Gastrocnemius medialis (tissue), 4 donors: Measurements from ENCODE around the gene CYB5R3. TPM values are rescaled to one million over a fixed set of nuclear protein-coding genes. Genes with fewer than 3 reads are reported as not detected.
A peak's percentile ranks its signal among the peaks of the same experiment; 100 is the strongest.

Source experiments
- ATAC-seq, 2 donors: fragments of 150-250 bp; one replicate each; pipeline ENCODE4 v1.9.1; 2016
- DNase-seq, 2 donors: peaks; one replicate each; pipeline ENCODE4 v3.0.0-alpha.2; 2019
- H3K27ac ChIP-seq, 4 donors: fragments of 200-600 bp; sonication (generic); 1 replicate in 1 of 4; 2 replicates in 3 of 4; pipeline ENCODE4 v1.5.1; 2016 to 2018; ENCODE audit warnings: mild to moderate bottlenecking in 2 of 4, moderate library complexity in 1 of 4
- H3K27me3 ChIP-seq, 3 donors: fragments of 200-600 bp; sonication (generic) in 2 of 3; 1 replicate in 1 of 3; 2 replicates in 2 of 3; pipeline versions ENCODE4 v1.5.1 to v1.6.0; 2016 to 2019; ENCODE audit warnings: mild to moderate bottlenecking in 1 of 3, moderate library complexity in 1 of 3
- H3K36me3 ChIP-seq, 2 donors: fragments of 200-600 bp; sonication (generic) in 1 of 2; one replicate each; pipeline ENCODE4 v1.5.1; 2017 to 2018
- H3K4me1 ChIP-seq, 2 donors: fragments of 200-600 bp; sonication (generic) in 1 of 2; one replicate each; pipeline ENCODE4 v1.5.1; 2016 to 2017; ENCODE audit warnings: mild to moderate bottlenecking in 2 of 2
- H3K4me3 ChIP-seq, 4 donors: fragments of 200-600 bp; sonication (generic) in 3 of 4; 1 replicate in 1 of 4; 2 replicates in 3 of 4; pipeline ENCODE4 v1.5.1; 2016 to 2019; ENCODE audit warnings: mild to moderate bottlenecking in 2 of 4
- H3K9me3 ChIP-seq, 3 donors: fragments of 200-600 bp; sonication (generic) in 2 of 3; 1 replicate in 1 of 3; 2 replicates in 2 of 3; pipeline ENCODE4 v1.5.1; 2016 to 2019
- POLR2A ChIP-seq, 2 donors: fragments of 450-650 bp; IDR thresholded peaks; one replicate each; pipeline ENCODE4 v1.6.1; 2017; ENCODE audit warnings: antibody characterized with exemption in 2 of 2, mild to moderate bottlenecking in 2 of 2, moderate library complexity in 2 of 2
- in situ Hi-C, 4 donors: fragments of 200-750 bp; cut with MboI; loops; one replicate each; pipeline versions ENCODE4 v1.15.0 to v1.8.0; 2017; ENCODE audit warnings: low sequenced_read_pairs in 4 of 4
- intact Hi-C: fragments of 100-400 bp; cut with DNase I; formaldehyde crosslinking; loops from one replicate; pipeline ENCODE4 v1.15.1; 2023; ENCODE audit warnings: low total_unique reads
- total RNA-seq, 4 donors: library from RNA; depleted of rRNA; stranded (reverse); fragments of >200 nt; gene quantifications; one replicate each; pipeline versions ENCODE4 v1.1.0 to v1.2.3, GENCODE V29; 2016
- TF ChIP-seq, protein P1 (sequence below), 5 experiments: fragments of 450-650 bp in 3 of 5; fragments of 200-600 bp in 2 of 5; sonication (generic) in 2 of 5; IDR thresholded peaks in 4 of 5; conservative IDR thresholded peaks in 1 of 5; 1 replicate in 4 of 5; 2 replicates in 1 of 5; pipeline ENCODE4 v1.5.1; 2016 to 2019; ENCODE audit warnings: antibody characterized with exemption in 5 of 5, mild to moderate bottlenecking in 3 of 5, moderate library complexity in 3 of 5

Gene CYB5R3
- total RNA-seq, 4 donors from 2014 or later, result 44.3 to 163 (median 105) TPM

- Histone ChIP-seq H3K4me3 (no peak overlapping the region), H3K27ac (no peak overlapping the region), H3K36me3 (peaks cover 0 to 36% of the 10 kb centered on the region in 2 donors), H3K27me3 (no peaks in the 10 kb centered on the region), H3K4me1 (peaks cover 19 to 25% of the 10 kb centered on the region in 2 donors), H3K9me3 (no peaks in the 10 kb centered on the region)
- DNase-seq, result no peak
- in situ Hi-C loops (no loop called here), intact Hi-C loops (no loop called here)
- no peak for ATAC-seq
- no peak for TF ChIP-seq POLR2A (IDR thresholded peaks at IDR 0.05)
- TF ChIP-seq, protein P1, sequence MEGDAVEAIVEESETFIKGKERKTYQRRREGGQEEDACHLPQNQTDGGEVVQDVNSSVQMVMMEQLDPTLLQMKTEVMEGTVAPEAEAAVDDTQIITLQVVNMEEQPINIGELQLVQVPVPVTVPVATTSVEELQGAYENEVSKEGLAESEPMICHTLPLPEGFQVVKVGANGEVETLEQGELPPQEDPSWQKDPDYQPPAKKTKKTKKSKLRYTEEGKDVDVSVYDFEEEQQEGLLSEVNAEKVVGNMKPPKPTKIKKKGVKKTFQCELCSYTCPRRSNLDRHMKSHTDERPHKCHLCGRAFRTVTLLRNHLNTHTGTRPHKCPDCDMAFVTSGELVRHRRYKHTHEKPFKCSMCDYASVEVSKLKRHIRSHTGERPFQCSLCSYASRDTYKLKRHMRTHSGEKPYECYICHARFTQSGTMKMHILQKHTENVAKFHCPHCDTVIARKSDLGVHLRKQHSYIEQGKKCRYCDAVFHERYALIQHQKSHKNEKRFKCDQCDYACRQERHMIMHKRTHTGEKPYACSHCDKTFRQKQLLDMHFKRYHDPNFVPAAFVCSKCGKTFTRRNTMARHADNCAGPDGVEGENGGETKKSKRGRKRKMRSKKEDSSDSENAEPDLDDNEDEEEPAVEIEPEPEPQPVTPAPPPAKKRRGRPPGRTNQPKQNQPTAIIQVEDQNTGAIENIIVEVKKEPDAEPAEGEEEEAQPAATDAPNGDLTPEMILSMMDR (IDR thresholded peaks at IDR 0.05 in 4 of 5, conservative IDR thresholded peaks at IDR 0.05 in 1 of 5), result no peak
These were observed 44.8 kb downstream of the CYB5R3 start for GRCh38 chr22:42604403-42604802.

DNA sequence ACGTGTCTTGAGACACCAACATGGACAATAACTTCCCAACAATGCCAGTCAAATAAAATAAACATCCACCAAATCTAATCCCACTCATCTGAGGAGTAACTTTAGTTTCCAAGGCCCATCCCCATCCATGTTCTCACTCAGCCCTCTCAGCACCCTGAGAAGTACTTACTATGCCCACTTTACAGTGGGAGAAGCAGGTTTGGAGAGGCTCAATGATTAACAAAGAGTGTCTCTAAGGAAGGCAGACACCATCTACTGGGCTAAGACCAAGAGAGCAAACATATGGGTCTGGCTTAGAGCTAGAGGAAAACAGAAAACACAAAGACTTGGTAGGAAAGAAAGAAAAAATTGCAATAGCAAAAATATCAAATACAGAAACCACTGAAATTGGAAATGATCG is 45.8 kb downstream of the CYB5R3 start:
- Histone ChIP-seq H3K27ac (peak overlapping the region in 1 of 4 donors; percentile 64), H3K4me1 (peaks cover 10 to 15% of the 10 kb centered on the region in 2 donors), H3K9me3 (no peaks in the 10 kb centered on the region), H3K36me3 (peaks cover 3 to 46% of the 10 kb centered on the region in 2 donors), H3K27me3 (no peaks in the 10 kb centered on the region), H3K4me3 (no peak overlapping the region)
- intact Hi-C loops, result no loop called here
- ATAC-seq (no peak), DNase-seq (no peak)
- TF ChIP-seq POLR2A (IDR thresholded peaks at IDR 0.05), result no peak
- TF ChIP-seq, protein P1 (IDR thresholded peaks at IDR 0.05 in 4 of 5, conservative IDR thresholded peaks at IDR 0.05 in 1 of 5), result no peak
- in situ Hi-C loops, result no loop called here

GRCh38 chr22:42602470-42602869 is 46.7 kb downstream of the CYB5R3 start:
- DNase-seq (no peak), ATAC-seq (no peak)
- no peaks in the 10 kb centered on the region for H3K27me3 ChIP-seq
- H3K4me1 ChIP-seq, result peaks cover 8 to 13% of the 10 kb centered on the region in 2 donors
- in situ Hi-C loops, result no loop called here
- H3K36me3 ChIP-seq, result peaks cover 3 to 53% of the 10 kb centered on the region in 2 donors
- no peak overlapping the region for H3K4me3 ChIP-seq
- peak overlapping the region; percentile 28 to 64 (median 44) for H3K27ac ChIP-seq
- intact Hi-C loops, result no loop called here
- H3K9me3 ChIP-seq, result no peaks in the 10 kb centered on the region
- TF ChIP-seq, protein P1 (IDR thresholded peaks at IDR 0.05 in 4 of 5, conservative IDR thresholded peaks at IDR 0.05 in 1 of 5), result no peak
- TF ChIP-seq POLR2A (IDR thresholded peaks at IDR 0.05), result no peak

GRCh38 chr22:42601879-42602465 is 47.2 kb downstream of the CYB5R3 start:
- Histone ChIP-seq H3K36me3 (peaks cover 3 to 58% of the 10 kb centered on the region in 2 donors), H3K9me3 (no peaks in the 10 kb centered on the region), H3K27ac (peak overlapping the region; percentile 28 to 64 (median 44)), H3K4me3 (no peak overlapping the region), H3K4me1 (peaks cover 8 to 13% of the 10 kb centered on the region in 2 donors), H3K27me3 (no peaks in the 10 kb centered on the region)
- ATAC-seq, result peak in 1 of 2 donors; percentile 24
- TF ChIP-seq, protein P1 (IDR thresholded peaks at IDR 0.05 in 4 of 5, conservative IDR thresholded peaks at IDR 0.05 in 1 of 5), result no peak
- TF ChIP-seq POLR2A (IDR thresholded peaks at IDR 0.05), result no peak
- DNase-seq, result no peak
- intact Hi-C loops, result no loop called here
- in situ Hi-C loops, result no loop called here
